GM12875 (cell line): ENCODE results near the gene USP48.

Source experiments
- H3K4me3 ChIP-seq: one replicate; pipeline ENCODE4 v1.5.1; 2011; ENCODE audit warnings: low read depth, low read length, control low read depth
- TF ChIP-seq, protein P1 (sequence below): IDR thresholded peaks from 2 replicates; pipeline ENCODE4 v1.5.1; 2011; ENCODE audit warnings: low read depth, mild to moderate bottlenecking, control low read depth, inconsistent platforms, low read length, moderate library complexity, borderline replicate concordance; ENCODE audit not compliant: insufficient read depth

Gene USP48

DNA sequence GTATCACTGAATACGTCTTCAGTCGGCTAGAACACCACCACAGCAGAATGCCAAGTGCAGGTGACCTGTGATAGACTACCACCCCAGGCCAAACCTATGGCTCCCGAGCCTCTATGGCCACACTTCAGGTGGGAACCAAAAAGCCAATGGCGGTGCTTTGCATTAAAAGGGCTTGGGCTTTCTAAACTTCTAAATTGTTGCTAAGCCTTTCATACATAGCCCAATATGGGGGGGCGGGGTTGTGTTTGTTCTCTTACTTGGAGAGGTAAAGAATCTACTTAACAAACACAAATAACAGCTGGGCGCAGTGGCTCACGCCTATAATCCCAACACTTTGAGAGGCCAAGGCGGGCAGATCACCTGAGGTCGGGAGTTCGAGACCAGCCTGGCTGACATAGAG, 19.7 kb downstream of the USP48 start:
- no peak overlapping the region for H3K4me3 ChIP-seq
- TF ChIP-seq, protein P1, sequence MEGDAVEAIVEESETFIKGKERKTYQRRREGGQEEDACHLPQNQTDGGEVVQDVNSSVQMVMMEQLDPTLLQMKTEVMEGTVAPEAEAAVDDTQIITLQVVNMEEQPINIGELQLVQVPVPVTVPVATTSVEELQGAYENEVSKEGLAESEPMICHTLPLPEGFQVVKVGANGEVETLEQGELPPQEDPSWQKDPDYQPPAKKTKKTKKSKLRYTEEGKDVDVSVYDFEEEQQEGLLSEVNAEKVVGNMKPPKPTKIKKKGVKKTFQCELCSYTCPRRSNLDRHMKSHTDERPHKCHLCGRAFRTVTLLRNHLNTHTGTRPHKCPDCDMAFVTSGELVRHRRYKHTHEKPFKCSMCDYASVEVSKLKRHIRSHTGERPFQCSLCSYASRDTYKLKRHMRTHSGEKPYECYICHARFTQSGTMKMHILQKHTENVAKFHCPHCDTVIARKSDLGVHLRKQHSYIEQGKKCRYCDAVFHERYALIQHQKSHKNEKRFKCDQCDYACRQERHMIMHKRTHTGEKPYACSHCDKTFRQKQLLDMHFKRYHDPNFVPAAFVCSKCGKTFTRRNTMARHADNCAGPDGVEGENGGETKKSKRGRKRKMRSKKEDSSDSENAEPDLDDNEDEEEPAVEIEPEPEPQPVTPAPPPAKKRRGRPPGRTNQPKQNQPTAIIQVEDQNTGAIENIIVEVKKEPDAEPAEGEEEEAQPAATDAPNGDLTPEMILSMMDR = no peak

DNA sequence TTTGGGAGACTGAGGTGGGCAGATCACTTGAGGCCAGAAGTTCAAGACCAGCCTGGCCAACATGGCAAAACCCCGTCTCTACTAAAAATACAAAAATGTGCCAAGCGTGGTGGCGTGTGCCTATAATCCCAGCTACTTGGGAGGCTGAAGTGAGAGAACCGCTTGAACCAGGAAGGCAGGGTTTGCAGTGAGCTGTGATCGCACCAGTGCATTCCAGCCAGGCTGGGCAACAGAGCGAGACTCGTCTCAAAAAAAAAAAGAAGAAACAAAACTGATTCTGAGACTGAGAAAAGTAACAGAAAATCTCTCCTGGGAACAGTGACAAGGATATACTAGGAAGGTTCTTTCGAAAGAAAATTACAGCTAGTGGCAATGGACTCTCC, 20.9 kb downstream of the USP48 start:
- TF ChIP-seq, protein P1 = no peak
- H3K4me3 ChIP-seq = no peak overlapping the region

DNA sequence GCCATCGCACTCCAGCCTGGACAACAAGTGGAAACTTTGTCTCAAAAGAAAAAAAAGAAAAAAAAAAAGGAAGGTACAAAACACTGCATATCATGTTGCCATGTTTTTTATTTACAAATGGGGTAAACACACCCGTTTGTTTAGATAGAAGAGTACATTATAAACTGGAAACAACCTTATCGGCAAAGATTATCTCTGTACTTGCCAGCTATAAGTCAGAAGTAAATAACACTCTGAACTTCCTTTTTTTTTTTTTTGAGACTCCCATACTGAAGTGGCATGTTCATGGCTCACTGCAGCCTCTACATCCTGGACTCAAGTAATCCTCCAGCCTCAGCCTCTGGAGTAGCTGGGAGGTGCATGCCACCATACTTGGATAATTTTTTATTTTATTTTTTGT, 21.9 kb downstream of the USP48 start:
- TF ChIP-seq, protein P1 = no peak
- no peak overlapping the region for H3K4me3 ChIP-seq

DNA sequence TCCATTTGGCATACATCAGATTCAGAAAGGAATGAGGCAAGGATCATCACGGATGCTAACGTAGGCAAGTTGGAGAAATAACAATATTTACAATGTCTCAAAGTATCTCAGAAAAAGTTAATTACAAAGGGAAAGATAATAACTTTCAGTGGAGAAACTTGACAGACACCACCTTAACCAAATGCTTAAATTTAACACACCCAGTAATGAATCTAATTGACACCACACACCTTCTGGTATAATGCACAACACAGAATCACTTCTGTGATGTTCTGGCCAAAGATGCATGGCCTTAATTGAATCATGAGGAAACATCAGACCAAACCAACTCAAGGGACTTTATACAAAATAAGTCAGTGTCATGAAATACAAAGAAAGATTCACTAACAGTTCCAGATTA, 23.1 kb downstream of the USP48 start:
- no peak overlapping the region for H3K4me3 ChIP-seq
- TF ChIP-seq, protein P1 = no peak

DNA sequence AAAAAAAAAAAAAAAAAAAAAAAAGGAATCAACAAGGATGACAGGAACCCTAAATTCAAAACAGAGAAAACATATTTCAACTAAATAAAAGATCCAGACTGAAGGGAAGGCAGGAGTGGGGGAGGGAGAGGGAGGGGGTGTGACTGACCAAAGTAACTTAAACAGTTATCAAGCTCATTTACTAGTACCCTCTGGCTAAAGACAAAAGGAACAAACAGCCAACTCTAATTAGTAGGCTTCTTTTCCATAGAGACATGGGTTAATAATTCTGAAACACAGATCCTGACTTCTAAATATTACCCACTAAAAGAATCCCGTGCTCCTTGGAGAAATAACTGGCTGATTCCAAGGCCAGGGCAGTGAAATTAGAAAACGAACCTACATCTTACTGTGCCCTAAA, 23.8 kb downstream of the USP48 start:
- TF ChIP-seq, protein P1 = no peak
- H3K4me3 ChIP-seq = no peak overlapping the region

DNA sequence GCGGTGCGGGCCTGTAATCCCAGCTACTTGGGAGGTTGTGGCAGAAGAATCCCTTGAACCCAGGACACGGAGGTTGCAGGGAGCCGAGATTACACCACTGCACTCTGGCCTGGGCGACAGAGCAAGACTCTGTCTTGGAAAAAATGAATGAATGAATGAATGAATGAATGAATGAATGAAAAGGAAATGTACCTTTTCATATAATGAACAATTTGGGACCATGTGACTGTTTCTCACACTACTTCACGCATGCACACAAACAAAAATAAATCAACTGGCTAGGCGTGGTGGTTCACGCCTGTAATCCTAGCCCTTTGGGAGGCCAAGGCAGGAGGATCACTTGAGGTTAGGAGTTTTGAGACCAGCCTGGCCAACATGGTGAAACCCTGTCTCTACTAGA, 24.3 kb downstream of the USP48 start:
- no peak overlapping the region for H3K4me3 ChIP-seq
- TF ChIP-seq, protein P1 = no peak

DNA sequence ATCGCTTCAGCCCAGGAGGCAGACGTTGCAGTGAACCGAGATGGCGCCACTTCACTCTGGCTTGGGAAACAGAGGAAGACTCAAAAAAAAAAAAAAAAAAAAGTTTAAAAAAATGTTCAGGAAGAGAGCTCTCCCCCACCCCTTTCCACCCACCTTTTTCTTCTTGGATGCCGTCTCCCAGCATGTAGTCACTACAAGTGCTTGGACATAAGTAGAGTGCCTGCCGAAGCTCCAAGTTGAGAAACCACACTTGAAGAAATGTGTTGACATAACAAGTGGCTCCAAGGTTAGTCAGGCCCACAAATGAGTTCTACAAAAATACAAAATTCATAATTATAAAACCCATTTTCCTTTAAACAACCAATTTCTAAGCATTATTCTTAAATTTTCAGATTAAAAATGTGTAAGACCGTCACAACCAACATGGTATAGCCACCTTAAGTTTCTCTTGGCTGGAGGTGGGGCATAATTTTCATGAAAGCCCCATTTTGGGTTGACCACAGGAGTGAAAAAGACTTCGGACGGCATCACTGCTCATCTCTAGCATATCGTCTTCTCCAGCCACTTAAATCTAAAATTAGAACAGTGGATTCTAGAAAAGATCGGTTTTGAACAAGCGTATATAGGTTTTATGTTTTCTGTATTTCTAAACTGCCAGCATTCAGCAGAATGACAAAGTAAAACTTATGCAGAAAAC, 26.4 kb downstream of the USP48 start:
- H3K4me3 ChIP-seq = no peak overlapping the region
- TF ChIP-seq, protein P1 = no peak
